Measurements from ENCODE around the gene SLC37A3. TPM values are rescaled to one million over a fixed set of nuclear protein-coding genes. Genes with fewer than 3 reads are reported as not detected.

Gene SLC37A3
- total RNA-seq, 4 donors from 2014 or later: 39.5 to 69.9 (median 51.7) TPM

DNA sequence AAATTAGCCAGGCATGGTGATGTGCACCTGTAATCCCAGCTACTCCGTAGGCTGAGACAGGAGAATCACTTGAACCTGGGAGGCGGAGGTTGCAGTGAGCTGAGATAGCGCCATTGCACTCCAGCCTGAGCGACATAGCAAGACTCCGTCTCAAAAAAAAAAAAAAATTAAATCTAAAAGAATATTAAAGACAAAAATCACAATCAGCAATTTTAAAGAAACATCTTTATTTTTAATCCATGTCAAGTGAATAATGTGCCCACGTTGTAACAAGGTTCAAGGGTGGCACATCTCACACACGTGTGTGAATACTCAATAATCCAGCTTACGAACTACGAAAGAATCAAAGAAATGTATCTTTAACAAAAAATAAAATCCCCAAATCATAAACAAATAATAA lies 23.0 kb downstream of the SLC37A3 start:
- WGBS, 2 donors: 91 to 96% methylated on average over 9 of the region's 9 CpGs
- Histone ChIP-seq H3K27ac (no peak overlapping the region), H3K4me1 (no peaks in the 10 kb centered on the region), H3K27me3 (no peaks in the 10 kb centered on the region), H3K36me3 (peaks cover 0 to 52% (median 3%) of the 10 kb centered on the region in 3 donors), H3K4me3 (no peak overlapping the region), H3K9me3 (no peaks in the 10 kb centered on the region)
- TF ChIP-seq POLR2A (IDR thresholded peaks at IDR 0.05) (no peak), EP300 (IDR thresholded peaks at IDR 0.05) (no peak)
- TF ChIP-seq, protein P1, sequence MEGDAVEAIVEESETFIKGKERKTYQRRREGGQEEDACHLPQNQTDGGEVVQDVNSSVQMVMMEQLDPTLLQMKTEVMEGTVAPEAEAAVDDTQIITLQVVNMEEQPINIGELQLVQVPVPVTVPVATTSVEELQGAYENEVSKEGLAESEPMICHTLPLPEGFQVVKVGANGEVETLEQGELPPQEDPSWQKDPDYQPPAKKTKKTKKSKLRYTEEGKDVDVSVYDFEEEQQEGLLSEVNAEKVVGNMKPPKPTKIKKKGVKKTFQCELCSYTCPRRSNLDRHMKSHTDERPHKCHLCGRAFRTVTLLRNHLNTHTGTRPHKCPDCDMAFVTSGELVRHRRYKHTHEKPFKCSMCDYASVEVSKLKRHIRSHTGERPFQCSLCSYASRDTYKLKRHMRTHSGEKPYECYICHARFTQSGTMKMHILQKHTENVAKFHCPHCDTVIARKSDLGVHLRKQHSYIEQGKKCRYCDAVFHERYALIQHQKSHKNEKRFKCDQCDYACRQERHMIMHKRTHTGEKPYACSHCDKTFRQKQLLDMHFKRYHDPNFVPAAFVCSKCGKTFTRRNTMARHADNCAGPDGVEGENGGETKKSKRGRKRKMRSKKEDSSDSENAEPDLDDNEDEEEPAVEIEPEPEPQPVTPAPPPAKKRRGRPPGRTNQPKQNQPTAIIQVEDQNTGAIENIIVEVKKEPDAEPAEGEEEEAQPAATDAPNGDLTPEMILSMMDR (IDR thresholded peaks at IDR 0.05): no peak
- no peak for DNase-seq (ENCODE audit: low spot score in 2 of 2)

DNA sequence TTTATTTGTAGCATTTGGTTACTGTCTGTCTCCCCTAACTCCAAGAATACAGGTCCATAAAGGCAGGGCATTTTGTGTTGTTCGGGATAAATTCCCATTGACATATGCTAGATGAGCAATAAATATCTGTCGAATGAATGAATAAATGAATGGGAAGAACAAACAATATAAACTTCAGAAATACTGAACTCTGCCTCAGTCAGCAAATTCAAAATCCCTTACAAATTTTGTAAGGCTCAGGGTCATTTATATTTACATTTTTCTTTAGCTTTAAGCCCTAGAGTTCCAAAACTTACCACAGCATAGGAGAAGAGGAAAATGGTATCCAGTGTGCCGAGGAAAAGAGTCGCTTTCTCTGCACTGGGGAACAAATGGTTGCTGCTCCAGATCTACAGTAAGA lies 29.0 kb downstream of the SLC37A3 start:
- Histone ChIP-seq H3K9me3 (no peaks in the 10 kb centered on the region), H3K4me1 (peaks cover 0 to 12% (median 0%) of the 10 kb centered on the region in 4 donors), H3K4me3 (no peak overlapping the region), H3K36me3 (peaks cover 0 to 45% (median 0%) of the 10 kb centered on the region in 3 donors), H3K27ac (no peak overlapping the region), H3K27me3 (no peaks in the 10 kb centered on the region)
- DNase-seq (ENCODE audit: low spot score in 2 of 2): no peak
- TF ChIP-seq EP300 (IDR thresholded peaks at IDR 0.05): no peak
- 88 to 92% methylated on average over 4 of the region's 4 CpGs for WGBS, 2 donors

DNA sequence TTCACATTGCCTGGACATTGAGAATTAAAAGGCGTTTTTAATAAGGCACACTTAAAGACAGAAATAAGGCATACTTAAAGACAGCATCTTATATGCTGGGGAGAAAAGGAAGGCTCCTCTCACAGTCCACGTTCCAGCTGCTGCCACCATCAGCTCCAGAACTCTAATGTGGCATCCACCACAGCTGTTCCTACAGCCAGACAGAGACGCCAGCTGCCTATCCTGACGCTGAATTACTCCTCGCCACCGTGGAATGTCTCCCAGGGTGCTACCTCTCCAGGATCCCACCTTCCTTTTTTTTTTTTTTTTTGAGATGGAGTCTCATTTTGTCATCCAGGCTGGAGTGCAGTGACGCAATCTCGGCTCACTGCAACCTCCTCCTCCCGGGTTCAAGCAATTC lies 30.8 kb downstream of the SLC37A3 start:
- TF ChIP-seq, protein P1 (IDR thresholded peaks at IDR 0.05): no peak
- TF ChIP-seq POLR2A (IDR thresholded peaks at IDR 0.05) (no peak), EP300 (IDR thresholded peaks at IDR 0.05) (no peak)

DNA sequence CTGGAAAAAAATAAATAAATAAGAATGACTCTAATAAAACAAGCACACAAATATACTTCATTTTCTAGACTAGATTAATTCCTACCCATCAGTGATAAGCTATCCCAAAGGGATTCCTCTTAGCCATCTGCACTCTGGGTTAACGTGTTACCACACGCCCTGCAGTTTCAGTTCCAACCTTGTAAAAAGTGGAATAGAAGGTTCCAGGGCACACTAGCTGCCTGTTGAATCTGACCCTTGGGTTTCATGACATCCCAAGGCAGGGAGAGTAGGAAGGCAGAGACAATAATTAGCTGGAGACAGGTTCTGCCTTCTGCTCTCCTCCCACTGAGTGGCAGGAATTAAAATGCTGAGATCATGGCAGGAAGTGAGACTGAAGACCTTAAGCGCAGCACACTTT lies 33.5 kb downstream of the SLC37A3 start:
- peaks cover 0 to 40% (median 0%) of the 10 kb centered on the region in 3 donors for H3K36me3 ChIP-seq
- no peaks in the 10 kb centered on the region for H3K27me3 ChIP-seq
- TF ChIP-seq, protein P1 (IDR thresholded peaks at IDR 0.05): no peak
- no peak for TF ChIP-seq EP300 (IDR thresholded peaks at IDR 0.05)
- TF ChIP-seq POLR2A (IDR thresholded peaks at IDR 0.05): no peak
- H3K4me3 ChIP-seq: no peak overlapping the region
- no peak overlapping the region for H3K27ac ChIP-seq
- H3K9me3 ChIP-seq: no peaks in the 10 kb centered on the region
- 70 to 72% methylated on average over 3 of the region's 3 CpGs for WGBS, 2 donors
- H3K4me1 ChIP-seq: peaks cover 0 to 12% (median 0%) of the 10 kb centered on the region in 4 donors
- DNase-seq (ENCODE audit: low spot score in 2 of 2): no peak

More for the DNA sequence above, 30.8 kb downstream of the SLC37A3 start:
- peaks cover 0 to 12% (median 0%) of the 10 kb centered on the region in 4 donors for H3K4me1 ChIP-seq
- H3K4me3 ChIP-seq: no peak overlapping the region
- H3K27me3 ChIP-seq: no peaks in the 10 kb centered on the region
- peaks cover 0 to 48% (median 0%) of the 10 kb centered on the region in 3 donors for H3K36me3 ChIP-seq
- no peak for DNase-seq (ENCODE audit: low spot score in 2 of 2)
- H3K9me3 ChIP-seq: no peaks in the 10 kb centered on the region
- H3K27ac ChIP-seq: no peak overlapping the region
- WGBS, 2 donors: 83% methylated on average over 9 of the region's 9 CpGs

DNA sequence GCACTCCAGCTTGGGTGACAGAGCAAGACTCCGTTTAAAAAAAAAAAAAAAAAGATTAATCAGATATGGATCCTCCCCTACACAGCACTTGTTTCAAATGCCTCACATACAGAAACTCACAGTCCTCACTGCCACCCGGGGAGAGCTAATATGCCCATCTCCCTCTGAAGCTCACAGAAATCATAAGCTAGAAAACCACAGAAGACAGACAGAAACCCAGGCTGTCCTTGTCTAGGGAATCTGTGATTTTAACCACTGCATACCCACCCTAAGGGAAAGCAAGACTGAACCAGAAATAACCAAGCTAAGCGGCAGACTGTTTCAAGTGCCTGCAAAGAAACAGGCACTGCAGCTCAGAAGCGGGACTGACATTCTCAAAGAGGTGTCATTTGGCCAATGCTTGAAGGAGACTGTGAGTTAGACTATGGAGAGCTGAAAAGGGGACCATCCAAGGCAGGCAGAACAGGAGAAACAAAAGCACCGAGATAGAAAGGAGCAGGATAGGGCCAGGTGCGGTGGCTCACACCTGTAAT lies 37.6 kb downstream of the SLC37A3 start:
- WGBS, 2 donors: 90 to 91% methylated on average over 6 of the region's 6 CpGs
- TF ChIP-seq, protein P1 (IDR thresholded peaks at IDR 0.05): no peak
- TF ChIP-seq POLR2A (IDR thresholded peaks at IDR 0.05) (no peak), EP300 (IDR thresholded peaks at IDR 0.05) (no peak)

More for the DNA sequence above, 37.6 kb downstream of the SLC37A3 start:
- DNase-seq (ENCODE audit: low spot score in 2 of 2): no peak
- Histone ChIP-seq H3K4me3 (no peak overlapping the region), H3K27me3 (no peaks in the 10 kb centered on the region), H3K9me3 (no peaks in the 10 kb centered on the region), H3K36me3 (peaks cover 0 to 33% (median 0%) of the 10 kb centered on the region in 3 donors), H3K4me1 (peaks cover 0 to 18% (median 0%) of the 10 kb centered on the region in 4 donors), H3K27ac (no peak overlapping the region)
